Nephron progenitor cell (in vitro differentiated cells): ENCODE measurements around the gene RBM22.

Experiments used
- DNase-seq: peaks from one replicate; pipeline ENCODE4 v3.0.0; 2021
- H3K27ac Mint-ChIP-seq: 2 replicates; pipeline ENCODE4 v1.8.0; 2021; ENCODE audit warnings: mild to moderate bottlenecking, moderate library complexity, mixed read lengths
- H3K27me3 Mint-ChIP-seq: 2 replicates; pipeline ENCODE4 v1.8.0; 2021; ENCODE audit warnings: mild to moderate bottlenecking, low read depth, mixed read lengths; ENCODE audit not compliant: poor library complexity
- H3K36me3 Mint-ChIP-seq: 2 replicates; pipeline ENCODE4 v1.8.0; 2021; ENCODE audit warnings: low read depth, mixed read lengths
- H3K4me1 Mint-ChIP-seq: 2 replicates; pipeline ENCODE4 v1.8.0; 2021; ENCODE audit warnings: mixed read lengths
- H3K4me3 Mint-ChIP-seq: 2 replicates; pipeline ENCODE4 v1.8.0; 2021; ENCODE audit warnings: mild to moderate bottlenecking, moderate library complexity, mixed read lengths
- H3K9me3 Mint-ChIP-seq: 2 replicates; pipeline ENCODE4 v1.8.0; 2021; ENCODE audit warnings: mild to moderate bottlenecking, moderate library complexity, mixed read lengths
- TF ChIP-seq, protein P1 (sequence below): fragments of 200-600 bp; sonication (generic); IDR thresholded peaks from 2 replicates; pipeline ENCODE4 v1.5.0; 2021; ENCODE audit warnings: antibody characterized with exemption

Gene RBM22

GRCh38 chr5:150689120-150689519 is 11.7 kb downstream of the RBM22 start:
- Mint-ChIP-seq H3K9me3 (no peaks in the 10 kb centered on the region), H3K36me3 (peaks cover 44% of the 10 kb centered on the region), H3K27ac (no peak overlapping the region), H3K4me3 (no peak overlapping the region), H3K27me3 (no peaks in the 10 kb centered on the region), H3K4me1 (no peaks in the 10 kb centered on the region)
- no peak for DNase-seq
- TF ChIP-seq, protein P1, sequence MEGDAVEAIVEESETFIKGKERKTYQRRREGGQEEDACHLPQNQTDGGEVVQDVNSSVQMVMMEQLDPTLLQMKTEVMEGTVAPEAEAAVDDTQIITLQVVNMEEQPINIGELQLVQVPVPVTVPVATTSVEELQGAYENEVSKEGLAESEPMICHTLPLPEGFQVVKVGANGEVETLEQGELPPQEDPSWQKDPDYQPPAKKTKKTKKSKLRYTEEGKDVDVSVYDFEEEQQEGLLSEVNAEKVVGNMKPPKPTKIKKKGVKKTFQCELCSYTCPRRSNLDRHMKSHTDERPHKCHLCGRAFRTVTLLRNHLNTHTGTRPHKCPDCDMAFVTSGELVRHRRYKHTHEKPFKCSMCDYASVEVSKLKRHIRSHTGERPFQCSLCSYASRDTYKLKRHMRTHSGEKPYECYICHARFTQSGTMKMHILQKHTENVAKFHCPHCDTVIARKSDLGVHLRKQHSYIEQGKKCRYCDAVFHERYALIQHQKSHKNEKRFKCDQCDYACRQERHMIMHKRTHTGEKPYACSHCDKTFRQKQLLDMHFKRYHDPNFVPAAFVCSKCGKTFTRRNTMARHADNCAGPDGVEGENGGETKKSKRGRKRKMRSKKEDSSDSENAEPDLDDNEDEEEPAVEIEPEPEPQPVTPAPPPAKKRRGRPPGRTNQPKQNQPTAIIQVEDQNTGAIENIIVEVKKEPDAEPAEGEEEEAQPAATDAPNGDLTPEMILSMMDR: no peak

DNA sequence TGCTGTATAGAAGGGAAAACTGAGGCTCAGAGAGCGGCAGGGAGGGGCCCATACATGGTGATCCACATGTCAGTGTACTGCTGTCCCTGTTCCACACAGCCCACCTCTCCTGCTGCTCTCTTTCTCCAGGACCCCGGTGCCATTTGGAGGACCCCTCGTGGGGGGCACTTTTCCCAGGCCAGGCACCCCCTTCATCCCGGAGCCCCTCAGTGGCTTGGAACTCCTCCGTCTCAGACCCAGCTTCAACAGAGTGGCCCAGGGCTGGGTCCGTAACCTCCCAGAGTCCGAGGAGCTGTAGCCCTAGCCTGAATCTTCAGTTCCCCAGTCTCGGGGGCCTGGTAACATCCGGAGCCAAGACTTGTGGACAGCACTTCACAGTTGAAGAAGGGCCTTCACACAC is 24.3 kb downstream of the RBM22 start:
- Mint-ChIP-seq H3K36me3 (peaks cover 5% of the 10 kb centered on the region), H3K27me3 (peaks cover 17% of the 10 kb centered on the region), H3K9me3 (no peaks in the 10 kb centered on the region), H3K27ac (no peak overlapping the region), H3K4me1 (peaks cover 27% of the 10 kb centered on the region), H3K4me3 (no peak overlapping the region)
- no peak for DNase-seq
- TF ChIP-seq, protein P1: no peak

DNA sequence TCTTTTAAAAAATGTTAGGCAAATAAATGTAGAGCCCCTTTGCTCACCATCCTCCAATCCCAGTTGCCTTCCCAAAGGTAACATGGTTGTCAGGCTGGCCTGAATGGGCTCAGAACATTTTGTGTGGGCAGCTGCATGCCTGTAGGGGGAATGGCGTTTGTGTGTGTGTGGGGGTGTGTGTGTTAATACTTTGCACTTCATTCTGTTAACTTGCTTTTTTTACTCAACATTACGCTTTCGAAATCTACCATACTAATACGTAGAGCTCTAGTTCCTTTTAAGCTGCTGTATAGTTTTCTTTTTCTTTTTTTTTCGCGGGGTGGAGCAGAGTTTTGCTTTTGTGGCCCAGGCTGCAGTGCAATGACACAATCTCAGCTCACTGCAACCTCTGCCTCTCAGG is 25.8 kb downstream of the RBM22 start:
- TF ChIP-seq, protein P1: no peak
- H3K9me3 Mint-ChIP-seq: peaks cover 2% of the 10 kb centered on the region
- no peak overlapping the region for H3K27ac Mint-ChIP-seq
- H3K27me3 Mint-ChIP-seq: peaks cover 17% of the 10 kb centered on the region
- no peak for DNase-seq
- H3K36me3 Mint-ChIP-seq: peaks cover 8% of the 10 kb centered on the region
- peaks cover 35% of the 10 kb centered on the region for H3K4me1 Mint-ChIP-seq
- H3K4me3 Mint-ChIP-seq: no peak overlapping the region

- TF ChIP-seq, protein P1: no peak
- no peak for DNase-seq
- Mint-ChIP-seq H3K27me3 (peaks cover 17% of the 10 kb centered on the region), H3K27ac (peak overlapping the region; percentile 78), H3K4me1 (peaks cover 35% of the 10 kb centered on the region), H3K36me3 (peaks cover 10% of the 10 kb centered on the region), H3K4me3 (no peak overlapping the region), H3K9me3 (peaks cover 5% of the 10 kb centered on the region)
Measured at GRCh38 chr5:150674341-150674821, 26.5 kb downstream of the RBM22 start.

DNA sequence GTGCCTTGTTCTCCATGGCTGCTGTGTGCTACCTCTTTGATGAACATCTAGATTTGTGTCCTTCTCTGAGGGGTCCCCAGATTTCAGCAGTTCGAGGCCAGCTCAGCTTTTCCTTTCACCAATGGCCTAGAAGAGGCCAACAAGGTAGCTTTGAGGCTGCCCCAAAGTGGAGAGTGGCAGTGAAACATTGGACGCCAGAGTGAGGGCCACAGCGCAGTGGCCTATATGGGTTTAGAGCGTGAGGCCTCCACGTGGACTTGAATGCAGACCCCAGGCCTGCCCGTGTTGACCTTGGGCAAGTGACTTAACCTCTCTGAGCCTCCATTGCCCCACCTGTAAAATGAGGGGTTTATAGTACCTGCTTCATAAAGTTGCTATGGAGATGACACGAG is 28.0 kb downstream of the RBM22 start:
- Mint-ChIP-seq H3K4me1 (peaks cover 35% of the 10 kb centered on the region), H3K27ac (no peak overlapping the region), H3K9me3 (peaks cover 5% of the 10 kb centered on the region), H3K4me3 (peak overlapping the region; percentile 84), H3K36me3 (peaks cover 10% of the 10 kb centered on the region), H3K27me3 (peaks cover 17% of the 10 kb centered on the region)
- no peak for DNase-seq
- TF ChIP-seq, protein P1: no peak

DNA sequence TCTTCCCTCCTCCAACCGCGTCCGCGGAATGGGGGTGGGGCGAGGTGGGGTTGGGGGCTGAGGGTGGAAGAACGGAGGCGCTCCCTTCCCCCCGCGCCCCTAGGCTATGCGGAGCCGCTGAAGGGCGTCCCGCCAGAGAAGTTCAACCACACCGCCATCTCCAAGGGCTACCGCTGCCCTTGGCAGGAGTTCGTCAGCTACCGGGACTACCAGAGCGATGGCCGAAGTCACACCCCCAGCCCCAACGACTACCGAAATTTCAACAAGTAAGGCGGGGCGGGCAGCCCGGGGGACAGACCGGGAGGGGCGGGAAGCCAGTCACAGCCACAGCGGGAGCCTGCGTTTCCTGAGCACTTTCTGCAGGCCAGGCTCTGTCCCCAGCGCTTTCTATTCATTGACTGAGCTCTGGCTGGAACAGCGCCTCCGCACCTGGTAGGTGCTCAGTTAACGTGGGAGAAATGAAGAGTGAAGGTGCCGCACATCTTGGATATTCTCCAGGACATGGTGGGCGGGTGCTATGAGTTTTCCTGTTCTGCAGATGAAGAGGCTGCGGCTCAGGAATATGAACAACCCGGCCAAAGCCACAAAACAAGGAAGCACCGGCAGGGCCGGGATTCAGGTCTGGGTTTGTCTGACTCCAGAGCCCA is 28.5 kb downstream of the RBM22 start:
- DNase-seq: peak; percentile 64
- TF ChIP-seq, protein P1: no peak
- Mint-ChIP-seq H3K4me3 (peak overlapping the region; percentile 84), H3K9me3 (peaks cover 5% of the 10 kb centered on the region), H3K27me3 (peaks cover 17% of the 10 kb centered on the region), H3K36me3 (peaks cover 7% of the 10 kb centered on the region), H3K4me1 (peaks cover 35% of the 10 kb centered on the region), H3K27ac (no peak overlapping the region)
